GM18870 (cell line): ENCODE data around the gene CGN.

Source experiments
- ATAC-seq: cut with Tn5 transposase; IDR thresholded peaks from one replicate; pipeline ENCODE4 v1.9.1; 2021; ENCODE audit warnings: moderate library complexity; ENCODE audit not compliant: unreplicated experiment

The CGN gene

GRCh38 chr1:151510957-151511635 is at the start of gene CGN:
TSS of gene CGN (plus strand) at chr1:151511387. CDS start at chr1:151518520, 7,133 bp downstream.
- ATAC-seq, result no peak

- no peak for ATAC-seq
Measured at GRCh38 chr1:151461694-151462093, 49.5 kb upstream of the CGN start.

GRCh38 chr1:151465026-151465425 is 46.2 kb upstream of the CGN start:
- no peak for ATAC-seq

GRCh38 chr1:151472856-151473731 is 38.1 kb upstream of the CGN start:
- no peak for ATAC-seq

GRCh38 chr1:151474745-151475144 is 36.4 kb upstream of the CGN start:
- ATAC-seq, result no peak

GRCh38 chr1:151475175-151475574 is 36.0 kb upstream of the CGN start:
- peak; percentile 73 for ATAC-seq

GRCh38 chr1:151476083-151476482 is 35.1 kb upstream of the CGN start:
- no peak for ATAC-seq

- no peak for ATAC-seq
Measured at GRCh38 chr1:151477066-151477465, 34.1 kb upstream of the CGN start.

GRCh38 chr1:151478140-151478812 is 32.9 kb upstream of the CGN start:
- no peak for ATAC-seq

GRCh38 chr1:151478923-151479322 is 32.3 kb upstream of the CGN start:
- no peak for ATAC-seq

GRCh38 chr1:151479462-151479861 is 31.7 kb upstream of the CGN start:
- ATAC-seq, result no peak

- ATAC-seq, result no peak
Measured at GRCh38 chr1:151482017-151482416, 29.2 kb upstream of the CGN start.

GRCh38 chr1:151485685-151486255 is 25.4 kb upstream of the CGN start:
- no peak for ATAC-seq

GRCh38 chr1:151486557-151486956 is 24.6 kb upstream of the CGN start:
- no peak for ATAC-seq

GRCh38 chr1:151491641-151492040 is 19.5 kb upstream of the CGN start:
- no peak for ATAC-seq

- no peak for ATAC-seq
Measured at GRCh38 chr1:151492120-151492519, 19.1 kb upstream of the CGN start.

GRCh38 chr1:151493042-151493441 is 18.1 kb upstream of the CGN start:
- ATAC-seq, result no peak

- no peak for ATAC-seq
Measured at GRCh38 chr1:151494741-151495281, 16.4 kb upstream of the CGN start.

GRCh38 chr1:151495316-151495715 is 15.9 kb upstream of the CGN start:
- no peak for ATAC-seq

GRCh38 chr1:151499365-151499764 is 11.8 kb upstream of the CGN start:
- no peak for ATAC-seq

- no peak for ATAC-seq
Measured at GRCh38 chr1:151499930-151500329, 11.3 kb upstream of the CGN start.
